HepG2 (cell line): ENCODE data around the gene MTOR. TPM values are rescaled to one million over a fixed set of nuclear protein-coding genes. Genes with fewer than 3 reads are reported as not detected.

Experiments used
- AGO1 ChIP-seq: fragments of 200-400 bp; formaldehyde crosslinking; IDR thresholded peaks from 2 replicates; pipeline ENCODE4 v1.6.1; 2017; ENCODE audit warnings: mild to moderate bottlenecking, low read depth, low read length, moderate library complexity; ENCODE audit not compliant: poor library complexity, severe bottlenecking
- BRD4 ChIP-seq: sonication (generic); formaldehyde crosslinking; IDR thresholded peaks from 2 replicates; pipeline ENCODE4 v1.4.0; 2020; ENCODE audit warnings: missing genetic modification reagents
- EED ChIP-seq: sonication (generic); formaldehyde crosslinking; IDR thresholded peaks from 2 replicates; pipeline ENCODE4 v1.5.0; 2020; ENCODE audit warnings: mild to moderate bottlenecking, missing genetic modification reagents
- HNRNPH1 ChIP-seq: fragments of 200-400 bp; formaldehyde crosslinking; optimal IDR thresholded peaks from 2 replicates; pipeline ENCODE3; 2017; ENCODE audit warnings: mild to moderate bottlenecking, low read depth, low read length
- KDM3A ChIP-seq: IDR thresholded peaks from 2 replicates; pipeline ENCODE4 v1.6.1; 2018; ENCODE audit warnings: low read depth, missing compliant biosample characterization
- KLF13 ChIP-seq: sonication (generic); formaldehyde crosslinking; IDR thresholded peaks from 2 replicates; pipeline ENCODE4 v1.4.0; 2020; ENCODE audit warnings: mild to moderate bottlenecking, missing genetic modification reagents
- KLF9 ChIP-seq: IDR thresholded peaks from 2 replicates; pipeline ENCODE4 v1.6.1; 2016; ENCODE audit warnings: low read depth
- KMT2B ChIP-seq: IDR thresholded peaks from 2 replicates; pipeline ENCODE4 v1.6.1; 2016; ENCODE audit warnings: missing genetic modification reagents, missing compliant biosample characterization
- NFIC ChIP-seq: IDR thresholded peaks from 2 replicates; pipeline ENCODE4 v1.6.1; 2012; ENCODE audit warnings: mild to moderate bottlenecking, low read length, inconsistent platforms
- PAX8 ChIP-seq: sonication (generic); formaldehyde crosslinking; IDR thresholded peaks from 2 replicates; pipeline ENCODE4 v1.8.0; 2022; ENCODE audit warnings: mild to moderate bottlenecking, missing genetic modification reagents, borderline replicate concordance
- PHF8 ChIP-seq: sonication (generic); formaldehyde crosslinking; IDR thresholded peaks from 2 replicates; pipeline ENCODE4 v1.5.0; 2020; ENCODE audit warnings: missing genetic modification reagents
- TEAD2 ChIP-seq: sonication (generic); formaldehyde crosslinking; IDR thresholded peaks from 2 replicates; pipeline ENCODE4 v1.9.0; 2021; ENCODE audit warnings: missing genetic modification reagents
- YEATS4 ChIP-seq: sonication (generic); formaldehyde crosslinking; IDR thresholded peaks from 2 replicates; pipeline ENCODE4 v1.4.0; 2020; ENCODE audit warnings: missing genetic modification reagents, borderline replicate concordance
- ZBTB25 ChIP-seq: IDR thresholded peaks from 2 replicates; pipeline ENCODE4 v1.6.1; 2018; ENCODE audit warnings: missing genetic modification reagents
- ZBTB42 ChIP-seq: sonication (generic); formaldehyde crosslinking; IDR thresholded peaks from 2 replicates; pipeline ENCODE4 v1.5.0; 2020; ENCODE audit warnings: mild to moderate bottlenecking, missing genetic modification reagents
- ZNF234 ChIP-seq: sonication (generic); formaldehyde crosslinking; conservative IDR thresholded peaks from 2 replicates; pipeline ENCODE4 v1.5.1; 2020; ENCODE audit warnings: mild to moderate bottlenecking, missing genetic modification reagents
- ZNF326 ChIP-seq: sonication (generic); formaldehyde crosslinking; IDR thresholded peaks from 2 replicates; pipeline ENCODE4 v1.4.0; 2020; ENCODE audit warnings: missing genetic modification reagents, borderline replicate concordance
- ZNF777 ChIP-seq: sonication (generic); formaldehyde crosslinking; IDR thresholded peaks from 2 replicates; pipeline ENCODE4 v1.4.0; 2020; ENCODE audit warnings: missing genetic modification reagents
- polyA plus RNA-seq, 8 experiments: library from polyadenylated mRNA; depleted of rRNA in 3 of 8; stranded (reverse) in 7 of 8; unstranded in 1 of 8; fragments of >200 nt; fragmentation: Illumina TruSeq in 4 of 8; extraction: Trizol in 4 of 8; gene quantifications; 2 replicates each; pipeline versions ENCODE4 v1.2.1 to v1.2.3, GENCODE V29; 2011 to 2016; ENCODE audit warnings: low read depth in 4 of 8, missing spikeins in 1 of 8, mixed read lengths in 1 of 8; ENCODE audit not compliant: insufficient read depth in 1 of 8
- total RNA-seq, 5 experiments: library from RNA; depleted of rRNA; stranded (reverse); fragments of >200 nt; fragmentation: Illumina TruSeq; extraction: Trizol; gene quantifications; 2 replicates each; pipeline ENCODE4 v1.2.3, GENCODE V29; 2016; ENCODE audit warnings: low read depth in 1 of 5
- TF ChIP-seq, protein P1 (sequence below): sonication (generic); formaldehyde crosslinking; IDR thresholded peaks from 2 replicates; pipeline ENCODE4 v1.4.0; 2020; ENCODE audit warnings: missing genetic modification reagents
- TF ChIP-seq, protein P2 (sequence below): sonication (generic); formaldehyde crosslinking; conservative IDR thresholded peaks from 2 replicates; pipeline ENCODE4 v1.4.0; 2020; ENCODE audit warnings: missing genetic modification reagents
- TF ChIP-seq, protein P3 (sequence below): sonication (generic); formaldehyde crosslinking; IDR thresholded peaks from 2 replicates; pipeline ENCODE4 v1.4.0; 2020; ENCODE audit warnings: missing genetic modification reagents, borderline replicate concordance
- TF ChIP-seq, protein P4 (sequence below): sonication (generic); formaldehyde crosslinking; IDR thresholded peaks from 2 replicates; pipeline ENCODE4 v1.4.0; 2020; ENCODE audit warnings: missing genetic modification reagents, mild to moderate bottlenecking, borderline replicate concordance

MTOR gene
- total and polyA plus RNA-seq, 2 of the 13 experiments (the other 11 are each of a cell fraction or from before 2014, with no cell fraction given), result 24.6 to 34.6 TPM

- peak; percentile 89 for TF ChIP-seq HNRNPH1
- TF ChIP-seq, protein P1, sequence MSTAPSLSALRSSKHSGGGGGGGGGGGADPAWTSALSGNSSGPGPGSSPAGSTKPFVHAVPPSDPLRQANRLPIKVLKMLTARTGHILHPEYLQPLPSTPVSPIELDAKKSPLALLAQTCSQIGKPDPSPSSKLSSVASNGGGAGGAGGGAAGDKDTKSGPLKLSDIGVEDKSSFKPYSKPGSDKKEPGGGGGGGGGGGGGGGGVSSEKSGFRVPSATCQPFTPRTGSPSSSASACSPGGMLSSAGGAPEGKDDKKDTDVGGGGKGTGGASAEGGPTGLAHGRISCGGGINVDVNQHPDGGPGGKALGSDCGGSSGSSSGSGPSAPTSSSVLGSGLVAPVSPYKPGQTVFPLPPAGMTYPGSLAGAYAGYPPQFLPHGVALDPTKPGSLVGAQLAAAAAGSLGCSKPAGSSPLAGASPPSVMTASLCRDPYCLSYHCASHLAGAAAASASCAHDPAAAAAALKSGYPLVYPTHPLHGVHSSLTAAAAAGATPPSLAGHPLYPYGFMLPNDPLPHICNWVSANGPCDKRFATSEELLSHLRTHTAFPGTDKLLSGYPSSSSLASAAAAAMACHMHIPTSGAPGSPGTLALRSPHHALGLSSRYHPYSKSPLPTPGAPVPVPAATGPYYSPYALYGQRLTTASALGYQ (CRISPR knock-in tag), result 0 out of 2 replicates have a peak, but pooled peaks have one; percentile 36
- peak; percentile 94 for TF ChIP-seq KMT2B (CRISPR knock-in tag)
- no peak for TF ChIP-seq PAX8 (CRISPR knock-in tag)
- peak; percentile 90 for TF ChIP-seq ZBTB25 (CRISPR knock-in tag)
- TF ChIP-seq, protein P2, sequence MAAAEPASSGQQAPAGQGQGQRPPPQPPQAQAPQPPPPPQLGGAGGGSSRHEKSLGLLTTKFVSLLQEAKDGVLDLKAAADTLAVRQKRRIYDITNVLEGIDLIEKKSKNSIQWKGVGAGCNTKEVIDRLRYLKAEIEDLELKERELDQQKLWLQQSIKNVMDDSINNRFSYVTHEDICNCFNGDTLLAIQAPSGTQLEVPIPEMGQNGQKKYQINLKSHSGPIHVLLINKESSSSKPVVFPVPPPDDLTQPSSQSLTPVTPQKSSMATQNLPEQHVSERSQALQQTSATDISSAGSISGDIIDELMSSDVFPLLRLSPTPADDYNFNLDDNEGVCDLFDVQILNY (CRISPR knock-in tag), result no peak
- TF ChIP-seq PHF8 (CRISPR knock-in tag), result peak; percentile 86
- TF ChIP-seq ZNF777 (CRISPR knock-in tag), result no peak
- no peak for TF ChIP-seq EED (CRISPR knock-in tag)
- TF ChIP-seq ZNF326, result no peak
- no peak for TF ChIP-seq KLF13 (CRISPR knock-in tag)
- TF ChIP-seq NFIC, result no peak
- TF ChIP-seq TEAD2 (CRISPR knock-in tag), result no peak
- peak; percentile 75; the same call in 1 of the 2 replicates for TF ChIP-seq KDM3A (CRISPR knock-in tag)
- 0 out of 2 replicates have a peak, but pooled peaks have one; percentile 39 for TF ChIP-seq BRD4 (CRISPR knock-in tag)
- TF ChIP-seq AGO1, result no peak
- TF ChIP-seq, protein P3, sequence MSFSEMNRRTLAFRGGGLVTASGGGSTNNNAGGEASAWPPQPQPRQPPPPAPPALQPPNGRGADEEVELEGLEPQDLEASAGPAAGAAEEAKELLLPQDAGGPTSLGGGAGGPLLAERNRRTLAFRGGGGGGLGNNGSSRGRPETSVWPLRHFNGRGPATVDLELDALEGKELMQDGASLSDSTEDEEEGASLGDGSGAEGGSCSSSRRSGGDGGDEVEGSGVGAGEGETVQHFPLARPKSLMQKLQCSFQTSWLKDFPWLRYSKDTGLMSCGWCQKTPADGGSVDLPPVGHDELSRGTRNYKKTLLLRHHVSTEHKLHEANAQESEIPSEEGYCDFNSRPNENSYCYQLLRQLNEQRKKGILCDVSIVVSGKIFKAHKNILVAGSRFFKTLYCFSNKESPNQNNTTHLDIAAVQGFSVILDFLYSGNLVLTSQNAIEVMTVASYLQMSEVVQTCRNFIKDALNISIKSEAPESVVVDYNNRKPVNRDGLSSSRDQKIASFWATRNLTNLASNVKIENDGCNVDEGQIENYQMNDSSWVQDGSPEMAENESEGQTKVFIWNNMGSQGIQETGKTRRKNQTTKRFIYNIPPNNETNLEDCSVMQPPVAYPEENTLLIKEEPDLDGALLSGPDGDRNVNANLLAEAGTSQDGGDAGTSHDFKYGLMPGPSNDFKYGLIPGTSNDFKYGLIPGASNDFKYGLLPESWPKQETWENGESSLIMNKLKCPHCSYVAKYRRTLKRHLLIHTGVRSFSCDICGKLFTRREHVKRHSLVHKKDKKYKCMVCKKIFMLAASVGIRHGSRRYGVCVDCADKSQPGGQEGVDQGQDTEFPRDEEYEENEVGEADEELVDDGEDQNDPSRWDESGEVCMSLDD, result no peak
- TF ChIP-seq YEATS4 (CRISPR knock-in tag), result peak; percentile 63; the same call in 1 of the 2 replicates
- TF ChIP-seq KLF9 (CRISPR knock-in tag), result 0 out of 2 replicates have a peak, but pooled peaks have one; percentile 68
- no peak for TF ChIP-seq ZNF234 (CRISPR knock-in tag)
- no peak for TF ChIP-seq ZBTB42
- TF ChIP-seq, protein P4, sequence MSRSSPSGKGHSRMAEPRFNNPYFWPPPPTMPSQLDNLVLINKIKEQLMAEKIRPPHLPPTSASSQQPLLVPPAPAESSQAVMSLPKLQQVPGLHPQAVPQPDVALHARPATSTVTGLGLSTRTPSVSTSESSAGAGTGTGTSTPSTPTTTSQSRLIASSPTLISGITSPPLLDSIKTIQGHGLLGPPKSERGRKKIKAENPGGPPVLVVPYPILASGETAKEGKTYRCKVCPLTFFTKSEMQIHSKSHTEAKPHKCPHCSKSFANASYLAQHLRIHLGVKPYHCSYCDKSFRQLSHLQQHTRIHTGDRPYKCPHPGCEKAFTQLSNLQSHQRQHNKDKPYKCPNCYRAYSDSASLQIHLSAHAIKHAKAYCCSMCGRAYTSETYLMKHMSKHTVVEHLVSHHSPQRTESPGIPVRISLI, result no peak
These were observed at the start of gene MTOR (continued) for GRCh38 chr1:11262171-11263049.
